ENCODE measurements around the gene CAB39. TPM values are rescaled to one million over a fixed set of nuclear protein-coding genes. Genes with fewer than 3 reads are reported as not detected.
A peak's percentile ranks its signal among the peaks of the same experiment; 100 is the strongest.

CAB39 gene
- total RNA-seq, 1 donor from 2014 or later, result 78.7 TPM

DNA sequence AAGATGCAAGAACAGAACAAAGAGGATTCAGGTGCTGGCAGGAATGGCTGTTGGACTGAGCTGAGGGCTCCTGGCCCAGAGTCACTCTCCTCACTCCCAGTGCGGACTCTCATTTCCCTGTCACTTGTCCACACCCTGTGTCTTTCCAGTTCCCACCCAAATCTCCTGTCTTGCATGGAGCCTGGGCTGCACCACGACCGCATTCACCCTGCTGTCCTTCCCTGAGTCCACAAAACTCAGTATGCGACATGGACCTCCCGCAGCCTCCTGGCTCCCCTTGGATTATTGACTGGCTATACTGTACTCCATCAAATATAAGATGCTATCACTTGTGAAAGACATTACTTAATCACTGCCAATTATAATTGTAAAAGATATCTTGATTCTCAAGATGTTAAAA is 149.7 kb downstream of the CAB39 start:
- TF ChIP-seq, protein P1, sequence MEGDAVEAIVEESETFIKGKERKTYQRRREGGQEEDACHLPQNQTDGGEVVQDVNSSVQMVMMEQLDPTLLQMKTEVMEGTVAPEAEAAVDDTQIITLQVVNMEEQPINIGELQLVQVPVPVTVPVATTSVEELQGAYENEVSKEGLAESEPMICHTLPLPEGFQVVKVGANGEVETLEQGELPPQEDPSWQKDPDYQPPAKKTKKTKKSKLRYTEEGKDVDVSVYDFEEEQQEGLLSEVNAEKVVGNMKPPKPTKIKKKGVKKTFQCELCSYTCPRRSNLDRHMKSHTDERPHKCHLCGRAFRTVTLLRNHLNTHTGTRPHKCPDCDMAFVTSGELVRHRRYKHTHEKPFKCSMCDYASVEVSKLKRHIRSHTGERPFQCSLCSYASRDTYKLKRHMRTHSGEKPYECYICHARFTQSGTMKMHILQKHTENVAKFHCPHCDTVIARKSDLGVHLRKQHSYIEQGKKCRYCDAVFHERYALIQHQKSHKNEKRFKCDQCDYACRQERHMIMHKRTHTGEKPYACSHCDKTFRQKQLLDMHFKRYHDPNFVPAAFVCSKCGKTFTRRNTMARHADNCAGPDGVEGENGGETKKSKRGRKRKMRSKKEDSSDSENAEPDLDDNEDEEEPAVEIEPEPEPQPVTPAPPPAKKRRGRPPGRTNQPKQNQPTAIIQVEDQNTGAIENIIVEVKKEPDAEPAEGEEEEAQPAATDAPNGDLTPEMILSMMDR (IDR thresholded peaks at IDR 0.05), result no peak
- no peak for ATAC-seq

DNA sequence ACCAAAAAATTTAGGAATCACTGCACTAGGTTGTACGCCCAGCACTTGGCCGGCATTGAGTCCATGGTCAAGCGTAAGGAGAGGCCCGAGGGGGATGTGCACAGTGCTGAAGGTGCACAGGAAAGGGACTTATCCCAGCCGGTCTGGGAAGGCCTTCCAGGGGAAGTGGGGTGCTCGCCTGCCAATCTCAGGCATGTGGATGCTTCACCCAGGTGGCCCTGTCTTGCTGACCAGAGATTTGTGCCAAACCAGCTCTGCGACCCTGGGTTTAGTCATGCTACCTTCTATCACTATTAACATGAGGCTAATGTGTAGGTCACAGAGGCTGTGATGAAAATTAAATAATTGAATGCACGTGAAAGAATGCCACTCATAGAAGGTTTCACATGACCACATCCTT is 150.4 kb downstream of the CAB39 start:
- Histone ChIP-seq H3K36me3 (no peaks in the 10 kb centered on the region), H3K27ac (no peak overlapping the region), H3K4me1 (peaks cover 21% of the 10 kb centered on the region), H3K4me3 (no peak overlapping the region), H3K9me3 (no peaks in the 10 kb centered on the region), H3K27me3 (ENCODE audit: low read depth) (peaks cover 37% of the 10 kb centered on the region)
- intact Hi-C loops (cut with DNase I), result no loop called here
- ATAC-seq (no peak), DNase-seq (no peak)
- TF ChIP-seq, protein P1 (IDR thresholded peaks at IDR 0.05), result no peak

More for the DNA sequence above, 149.7 kb downstream of the CAB39 start:
- H3K27me3 ChIP-seq (ENCODE audit: low read depth), result peaks cover 43% of the 10 kb centered on the region
- H3K27ac ChIP-seq, result no peak overlapping the region
- intact Hi-C loops (cut with DNase I), result no loop called here
- peaks cover 21% of the 10 kb centered on the region for H3K4me1 ChIP-seq
- DNase-seq, result no peak
- H3K36me3 ChIP-seq, result no peaks in the 10 kb centered on the region
- no peaks in the 10 kb centered on the region for H3K9me3 ChIP-seq
- H3K4me3 ChIP-seq, result no peak overlapping the region

DNA sequence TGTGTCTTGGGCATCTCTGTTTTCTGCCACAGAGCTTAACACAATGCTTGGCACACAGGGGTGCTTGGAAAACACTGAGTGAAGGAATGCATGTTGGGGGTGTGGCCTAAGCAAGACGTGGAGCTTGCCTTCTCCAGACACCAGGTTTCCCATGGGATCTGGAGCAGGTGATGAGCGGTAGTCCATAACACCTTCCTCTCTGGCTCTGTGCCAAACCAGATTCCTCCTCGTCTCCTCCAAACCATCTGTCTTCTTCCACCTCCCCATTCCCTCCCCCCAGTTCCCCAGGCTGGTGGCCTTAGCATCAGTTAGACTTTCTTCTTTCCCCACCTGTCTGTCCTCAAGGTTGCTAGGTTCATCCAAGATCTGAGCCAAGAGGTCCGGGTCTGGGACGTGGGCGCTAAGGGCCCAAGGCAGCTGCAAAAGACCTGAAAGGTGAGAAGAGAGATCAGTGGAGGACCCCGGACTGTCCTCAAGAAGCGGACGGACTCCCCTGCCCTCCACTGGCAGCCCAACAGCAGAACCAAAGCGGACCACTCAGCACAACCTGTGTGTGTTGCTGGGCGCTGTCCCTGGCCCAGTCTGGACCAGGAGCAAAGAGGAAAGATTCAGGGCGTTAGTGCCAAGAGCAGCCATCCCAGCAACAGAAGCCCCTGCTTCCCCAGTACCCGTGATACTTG is 150.9 kb downstream of the CAB39 start:
- DNase-seq, result no peak
- no peaks in the 10 kb centered on the region for H3K36me3 ChIP-seq

DNA sequence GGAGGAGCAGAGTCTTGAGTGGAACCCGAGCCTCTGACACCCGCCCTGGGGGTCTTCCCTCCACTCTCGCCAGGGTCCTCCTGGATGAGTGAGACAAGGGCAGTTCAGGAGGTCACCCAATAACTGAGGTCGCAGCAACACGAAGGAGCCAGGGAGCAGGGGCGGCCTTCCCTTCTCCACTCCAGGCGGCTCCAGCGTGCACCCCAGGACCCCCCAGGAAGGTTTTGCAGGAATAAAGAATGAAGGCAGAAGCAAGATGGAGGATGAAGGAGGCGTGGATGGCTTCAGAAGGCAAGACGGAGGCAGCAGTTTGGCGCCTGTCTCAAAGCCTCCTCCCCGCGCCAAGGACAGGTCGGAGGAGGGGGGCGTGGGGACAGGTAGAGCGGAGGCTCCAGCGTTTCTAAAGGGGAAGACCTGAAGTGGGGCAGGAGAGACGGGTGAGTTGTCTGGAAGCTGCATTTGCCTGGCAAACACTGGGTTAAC is 151.5 kb downstream of the CAB39 start:
- TF ChIP-seq, protein P1 (IDR thresholded peaks at IDR 0.05), result no peak
- ATAC-seq, result no peak
- no peak for DNase-seq
- no peaks in the 10 kb centered on the region for H3K9me3 ChIP-seq
- H3K36me3 ChIP-seq, result no peaks in the 10 kb centered on the region
- peaks cover 37% of the 10 kb centered on the region for H3K27me3 ChIP-seq (ENCODE audit: low read depth)
- intact Hi-C loops (cut with DNase I), result no loop called here
- H3K4me1 ChIP-seq, result peaks cover 21% of the 10 kb centered on the region
- H3K4me3 ChIP-seq, result peak overlapping the region; percentile 72
- H3K27ac ChIP-seq, result no peak overlapping the region

More for the DNA sequence above, 150.9 kb downstream of the CAB39 start:
- no peaks in the 10 kb centered on the region for H3K9me3 ChIP-seq
- intact Hi-C loops (cut with DNase I), result no loop called here
- H3K4me3 ChIP-seq, result no peak overlapping the region
- TF ChIP-seq, protein P1 (IDR thresholded peaks at IDR 0.05), result no peak
- no peak for ATAC-seq
- peaks cover 37% of the 10 kb centered on the region for H3K27me3 ChIP-seq (ENCODE audit: low read depth)
- peaks cover 21% of the 10 kb centered on the region for H3K4me1 ChIP-seq
- H3K27ac ChIP-seq, result no peak overlapping the region

DNA sequence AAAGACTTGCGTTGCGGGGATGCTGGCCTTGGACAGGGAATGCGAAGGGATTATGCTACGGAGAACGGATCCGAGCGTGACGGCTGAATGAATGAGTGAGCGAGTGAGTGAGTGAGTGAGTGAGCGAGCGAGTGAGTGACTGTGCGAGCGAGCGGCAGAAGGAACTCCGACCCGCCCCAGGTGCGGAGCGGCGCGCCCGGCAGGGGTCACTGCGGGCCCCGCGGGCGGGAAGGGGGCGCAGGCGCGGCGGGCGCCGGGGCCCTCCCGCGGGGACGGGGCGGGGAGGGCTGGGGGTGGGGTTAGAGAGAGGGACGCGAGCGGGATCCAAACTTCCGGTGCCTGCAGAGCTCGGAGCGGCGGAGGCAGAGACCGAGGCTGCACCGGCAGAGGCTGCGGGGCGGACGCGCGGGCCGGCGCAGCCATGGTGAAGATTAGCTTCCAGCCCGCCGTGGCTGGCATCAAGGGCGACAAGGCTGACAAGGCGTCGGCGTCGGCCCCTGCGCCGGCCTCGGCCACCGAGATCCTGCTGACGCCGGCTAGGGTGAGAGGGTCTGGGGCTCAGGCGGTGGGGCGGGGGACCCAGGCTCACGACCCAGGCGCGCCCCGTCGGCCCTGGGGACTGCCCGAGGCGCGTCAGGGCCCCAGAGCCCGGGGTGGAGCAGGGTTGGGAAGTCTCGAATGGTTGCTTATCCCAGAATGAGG is 152.1 kb downstream of the CAB39 start, which contains the start of gene ITM2C:
TSS of gene ITM2C (plus strand) at position 338 of the 702 bp plus-strand sequence. CDS start at position 422, 84 bp downstream.
- peak; percentile 69 for DNase-seq
- Histone ChIP-seq H3K27ac (peak within 1 kb of the TSS; percentile 60), H3K27me3 (ENCODE audit: low read depth) (peaks cover 32% of the 10 kb centered on the region)

More for the DNA sequence above, 152.1 kb downstream of the CAB39 start, which contains the start of gene ITM2C:
- peak; percentile 83 to 86 for ATAC-seq
- TF ChIP-seq, protein P1 (IDR thresholded peaks at IDR 0.05), result peak; percentile 29
- intact Hi-C loops (cut with DNase I), result no loop called here
- no peaks in the 10 kb centered on the region for H3K9me3 ChIP-seq
- peaks cover 21% of the 10 kb centered on the region for H3K4me1 ChIP-seq
- H3K4me3 ChIP-seq, result peak within 1 kb of the TSS; percentile 72
- H3K36me3 ChIP-seq, result no peaks in the 10 kb centered on the region
